IPS-15b (cell line): ENCODE data around the gene LRRFIP1.

Source experiments
- H3K27me3 ChIP-seq: one replicate; pipeline ENCODE4 v1.6.1; 2013; ENCODE audit warnings: low read length; ENCODE audit not compliant: control insufficient read depth, insufficient read depth
- H3K36me3 ChIP-seq: one replicate; pipeline ENCODE4 v1.6.1; 2013; ENCODE audit warnings: low read length; ENCODE audit not compliant: control insufficient read depth, insufficient read depth
- H3K4me1 ChIP-seq: one replicate; pipeline ENCODE4 v1.6.1; 2013; ENCODE audit warnings: mild to moderate bottlenecking, low read length; ENCODE audit not compliant: control insufficient read depth, insufficient read depth
- H3K4me3 ChIP-seq: one replicate; pipeline ENCODE4 v1.5.1; 2013; ENCODE audit warnings: low read depth, low read length
- H3K9ac ChIP-seq: one replicate; pipeline ENCODE4 v1.6.1; 2013; ENCODE audit warnings: low read depth, mild to moderate bottlenecking, low read length
- H3K9me3 ChIP-seq: one replicate; pipeline ENCODE4 v1.6.1; 2013; ENCODE audit warnings: mild to moderate bottlenecking, low read length; ENCODE audit not compliant: control insufficient read depth, insufficient read depth

The LRRFIP1 gene

DNA sequence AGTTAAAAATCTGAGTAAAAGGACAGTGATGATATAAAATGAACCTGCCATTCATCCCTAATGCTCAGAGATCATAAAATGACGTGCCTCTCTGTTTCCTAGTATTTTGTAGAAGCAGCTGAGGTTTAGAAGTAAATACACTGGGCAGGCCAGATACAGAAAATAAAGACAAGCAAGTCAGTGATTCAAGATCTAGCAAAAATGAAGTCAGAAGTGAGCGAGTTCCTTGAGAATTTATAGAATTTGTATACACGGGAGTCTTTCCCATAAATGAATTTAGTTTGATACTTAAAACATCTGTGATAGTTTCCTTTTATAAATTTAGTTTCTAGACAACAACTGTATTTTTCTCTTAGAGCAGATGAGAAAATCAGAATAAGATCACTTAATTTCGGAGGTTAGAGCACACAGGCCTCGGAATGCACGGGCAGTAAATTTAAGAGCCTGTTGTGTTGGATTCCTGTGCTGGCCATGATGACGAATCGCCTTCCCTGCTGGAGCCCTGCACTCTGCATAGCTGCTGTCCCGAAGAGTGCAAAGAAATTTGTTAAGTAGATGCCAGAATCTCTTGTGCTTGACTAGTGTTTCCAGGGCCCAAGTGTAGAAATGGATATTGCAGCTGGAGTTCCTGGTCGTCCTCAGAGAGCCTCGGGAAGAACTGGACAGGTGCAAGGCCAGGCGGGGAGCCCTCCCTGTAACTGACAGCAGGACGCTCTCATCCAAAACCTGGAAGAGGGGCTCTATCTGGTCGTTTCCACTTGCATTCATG, 87.5 kb downstream of the LRRFIP1 start:
- H3K36me3 ChIP-seq: no peaks in the 10 kb centered on the region
- H3K9ac ChIP-seq: no peak overlapping the region
- H3K4me3 ChIP-seq: no peak overlapping the region
- no peaks in the 10 kb centered on the region for H3K27me3 ChIP-seq
- peaks cover 12% of the 10 kb centered on the region for H3K4me1 ChIP-seq
- H3K9me3 ChIP-seq: no peaks in the 10 kb centered on the region

DNA sequence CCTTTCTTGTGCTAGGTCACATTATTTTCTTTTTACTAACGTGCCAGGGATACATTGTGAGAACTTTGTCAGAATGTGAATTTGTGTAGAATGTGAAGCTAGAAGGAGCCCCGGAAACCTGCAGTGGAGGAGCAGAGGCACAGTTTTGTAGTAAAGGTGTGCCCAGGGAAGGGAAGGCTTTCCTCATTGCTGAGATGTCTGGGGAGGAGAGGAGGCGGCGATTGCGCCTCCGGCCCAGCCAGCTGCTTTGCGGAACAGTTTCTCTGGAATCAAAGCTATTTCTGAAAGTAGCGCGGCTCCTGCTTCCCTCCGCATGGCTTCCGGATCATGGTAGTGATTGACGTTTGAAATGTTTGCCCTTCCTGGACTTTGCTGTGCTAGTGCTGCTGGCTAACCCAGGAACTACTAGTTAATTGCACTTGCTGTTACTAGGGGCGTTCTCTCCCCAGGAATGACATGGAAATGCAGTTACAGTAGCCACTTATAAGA, 88.1 kb downstream of the LRRFIP1 start:
- Histone ChIP-seq H3K9ac (no peak overlapping the region), H3K9me3 (no peaks in the 10 kb centered on the region), H3K4me3 (no peak overlapping the region), H3K36me3 (no peaks in the 10 kb centered on the region), H3K4me1 (peaks cover 12% of the 10 kb centered on the region), H3K27me3 (no peaks in the 10 kb centered on the region)

DNA sequence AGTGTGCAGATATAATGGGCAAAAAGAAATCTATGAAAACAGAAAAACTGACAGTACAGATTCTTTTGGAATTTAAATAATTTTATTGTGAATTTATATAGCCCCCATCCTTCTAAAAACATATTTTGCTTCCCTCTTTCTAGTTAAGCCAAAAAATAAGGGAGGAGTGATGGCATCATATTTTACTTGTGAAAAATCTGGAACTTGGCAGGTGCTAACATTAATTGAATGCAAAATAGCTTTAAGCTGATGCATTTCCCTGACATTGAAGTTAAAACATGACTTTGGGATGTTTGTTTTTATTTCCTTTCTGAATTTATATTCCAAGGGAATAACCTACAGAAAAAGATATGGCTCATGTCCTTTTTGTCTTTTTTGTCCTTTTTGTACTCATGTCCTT, 88.6 kb downstream of the LRRFIP1 start:
- Histone ChIP-seq H3K4me3 (no peak overlapping the region), H3K27me3 (no peaks in the 10 kb centered on the region), H3K9ac (no peak overlapping the region), H3K9me3 (no peaks in the 10 kb centered on the region), H3K36me3 (no peaks in the 10 kb centered on the region), H3K4me1 (peaks cover 12% of the 10 kb centered on the region)

DNA sequence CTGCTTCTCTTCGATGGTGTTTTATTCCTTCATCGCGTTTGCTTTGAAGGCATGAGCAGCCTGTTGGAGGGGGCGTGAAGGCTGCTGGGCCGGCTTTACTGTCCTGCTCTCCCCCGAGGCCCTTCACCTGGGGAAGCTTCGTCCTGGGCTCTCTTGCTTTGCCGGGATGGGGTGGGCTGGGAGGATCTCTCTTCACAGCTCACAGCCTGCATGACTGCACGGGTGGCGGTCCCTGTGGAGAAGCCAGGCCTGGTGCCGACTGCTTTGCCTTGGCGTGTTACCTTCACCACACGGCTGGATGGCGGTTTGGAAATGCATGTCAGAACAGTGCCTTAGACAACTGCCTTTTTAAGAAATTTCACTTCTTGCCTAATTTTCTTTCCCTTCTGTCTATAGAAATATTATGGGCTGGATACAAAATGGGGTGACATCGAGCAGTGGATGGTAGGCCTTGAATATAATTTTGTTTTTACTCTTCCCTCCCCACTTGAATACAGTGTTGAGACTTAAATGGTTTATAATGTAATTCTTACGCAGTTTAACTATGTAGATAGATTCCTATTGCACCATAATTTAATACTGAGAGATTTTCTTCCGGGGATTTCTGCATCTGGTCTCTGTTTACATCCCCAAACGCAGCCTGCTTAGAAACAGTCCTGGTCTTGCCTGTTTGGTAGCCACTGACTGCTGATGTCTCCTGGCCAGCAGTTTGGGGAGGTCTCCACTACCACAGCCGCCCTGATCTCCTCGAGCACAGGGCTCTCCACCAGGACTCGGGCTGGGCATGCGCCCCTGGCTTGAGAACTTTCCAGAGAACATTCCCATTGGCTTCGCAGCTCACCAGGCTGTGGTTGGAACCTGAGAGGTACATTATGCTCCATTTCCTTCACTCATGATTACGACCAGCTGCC, 90.2 kb downstream of the LRRFIP1 start:
- Histone ChIP-seq H3K9me3 (no peaks in the 10 kb centered on the region), H3K27me3 (no peaks in the 10 kb centered on the region), H3K4me3 (no peak overlapping the region), H3K9ac (no peak overlapping the region), H3K4me1 (peaks cover 10% of the 10 kb centered on the region), H3K36me3 (no peaks in the 10 kb centered on the region)

DNA sequence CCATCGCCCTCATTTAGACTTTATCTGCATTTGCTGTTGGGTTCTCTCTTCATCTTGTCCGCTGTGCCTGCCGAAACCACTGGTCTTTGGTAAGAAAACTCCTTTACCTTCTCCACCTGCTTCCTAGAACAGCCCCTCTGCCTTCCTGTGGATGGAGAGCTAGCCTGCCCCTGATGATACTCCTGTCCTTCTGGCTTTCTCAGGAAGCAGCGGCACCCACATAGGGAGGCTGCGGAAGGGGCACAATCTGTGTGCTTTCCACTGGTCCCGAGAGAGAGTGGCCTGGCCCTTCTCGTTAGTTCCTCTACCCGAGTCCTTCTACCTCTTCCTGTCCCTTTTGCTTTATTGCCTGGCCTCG, 90.9 kb downstream of the LRRFIP1 start:
- Histone ChIP-seq H3K4me3 (no peak overlapping the region), H3K9ac (no peak overlapping the region), H3K36me3 (no peaks in the 10 kb centered on the region)

DNA sequence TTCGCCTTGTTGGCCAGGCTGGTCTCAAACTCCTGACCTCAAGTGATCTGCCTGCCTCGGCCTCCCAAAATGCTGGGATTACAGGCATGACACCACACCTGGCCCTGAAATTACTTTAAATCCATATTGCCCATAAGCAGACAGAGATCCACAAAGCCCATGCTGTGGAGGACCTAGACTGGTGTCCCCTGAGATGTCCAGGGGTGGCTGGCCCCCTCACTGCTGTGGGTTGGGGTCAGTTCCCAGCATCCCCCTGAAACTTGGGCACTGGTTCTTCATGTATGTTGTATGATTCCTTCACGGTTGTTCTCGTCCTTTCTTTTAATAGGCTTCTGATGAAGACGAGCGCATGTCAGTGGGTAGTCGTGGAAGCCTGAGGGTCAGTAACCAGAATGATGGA, 93.1 kb downstream of the LRRFIP1 start:
- Histone ChIP-seq H3K9me3 (no peaks in the 10 kb centered on the region), H3K4me3 (no peak overlapping the region), H3K9ac (no peak overlapping the region), H3K27me3 (no peaks in the 10 kb centered on the region), H3K4me1 (peaks cover 8% of the 10 kb centered on the region), H3K36me3 (no peaks in the 10 kb centered on the region)

More for the DNA sequence above, 90.9 kb downstream of the LRRFIP1 start:
- H3K9me3 ChIP-seq: no peaks in the 10 kb centered on the region
- no peaks in the 10 kb centered on the region for H3K27me3 ChIP-seq
- peaks cover 10% of the 10 kb centered on the region for H3K4me1 ChIP-seq

DNA sequence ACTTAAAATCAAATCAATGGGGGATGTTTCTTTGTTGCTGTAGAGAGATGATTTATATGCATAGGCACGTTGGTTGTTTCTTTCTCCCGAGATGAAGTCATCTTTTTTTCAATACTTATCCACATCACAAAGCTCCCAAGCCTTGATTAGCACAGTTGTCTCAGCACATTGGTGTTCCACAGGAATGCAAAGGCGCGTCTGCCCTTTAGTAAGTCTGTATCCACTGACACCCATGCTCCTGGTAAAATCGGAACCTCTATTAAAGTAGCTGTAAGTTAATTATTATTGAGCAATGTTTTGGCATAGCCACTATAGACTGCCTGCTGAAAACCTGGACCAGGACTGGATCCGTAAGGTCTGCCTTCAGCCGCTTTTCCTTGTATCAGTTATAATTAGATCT, 93.6 kb downstream of the LRRFIP1 start:
- no peaks in the 10 kb centered on the region for H3K36me3 ChIP-seq
- H3K4me1 ChIP-seq: peaks cover 4% of the 10 kb centered on the region
- H3K9me3 ChIP-seq: no peaks in the 10 kb centered on the region
- H3K4me3 ChIP-seq: no peak overlapping the region
- no peak overlapping the region for H3K9ac ChIP-seq
- no peaks in the 10 kb centered on the region for H3K27me3 ChIP-seq

DNA sequence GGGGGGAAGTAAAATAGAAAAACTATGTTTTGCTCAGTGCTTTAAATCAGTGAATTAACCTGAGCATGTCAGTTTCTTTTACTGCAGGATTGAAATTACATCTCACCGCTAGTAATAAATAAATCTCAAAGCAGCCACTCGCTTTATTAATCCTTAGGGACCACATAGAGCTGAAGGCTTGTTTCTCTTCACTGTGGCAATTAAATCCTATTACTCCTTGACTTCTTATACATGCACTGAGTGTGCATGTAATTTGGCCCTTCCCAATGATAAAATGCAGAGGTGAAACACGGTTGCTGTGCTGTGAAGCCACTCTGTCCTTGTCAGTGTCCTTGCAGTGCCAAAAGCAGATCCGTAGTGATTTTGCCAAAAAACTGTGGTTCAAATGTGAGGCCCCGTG, 94.1 kb downstream of the LRRFIP1 start:
- no peaks in the 10 kb centered on the region for H3K9me3 ChIP-seq
- H3K36me3 ChIP-seq: no peaks in the 10 kb centered on the region
- H3K27me3 ChIP-seq: no peaks in the 10 kb centered on the region
- no peak overlapping the region for H3K4me3 ChIP-seq
- no peak overlapping the region for H3K9ac ChIP-seq
- peaks cover 4% of the 10 kb centered on the region for H3K4me1 ChIP-seq

DNA sequence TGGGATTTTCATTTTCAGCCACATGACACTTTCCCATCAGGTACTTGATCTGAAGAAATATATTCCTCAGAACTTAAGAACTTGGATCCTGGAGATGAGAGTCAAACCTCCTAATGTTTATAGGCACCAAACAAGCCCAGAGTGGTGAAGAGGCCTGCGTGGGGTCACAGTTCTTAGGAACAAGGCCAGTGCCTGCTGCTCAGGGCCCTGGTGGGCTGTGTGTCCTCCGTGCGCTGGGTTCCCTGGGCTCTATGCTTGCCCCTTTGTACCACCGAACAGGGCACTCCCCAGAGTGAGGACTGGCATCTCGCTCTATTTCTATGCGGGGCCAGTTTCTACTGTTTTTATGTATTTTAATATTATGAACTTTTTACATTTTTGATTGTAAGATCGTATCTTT, 95.2 kb downstream of the LRRFIP1 start:
- H3K4me1 ChIP-seq: peaks cover 4% of the 10 kb centered on the region
- no peaks in the 10 kb centered on the region for H3K9me3 ChIP-seq
- H3K36me3 ChIP-seq: no peaks in the 10 kb centered on the region
- H3K9ac ChIP-seq: no peak overlapping the region
- no peak overlapping the region for H3K4me3 ChIP-seq
- no peaks in the 10 kb centered on the region for H3K27me3 ChIP-seq

DNA sequence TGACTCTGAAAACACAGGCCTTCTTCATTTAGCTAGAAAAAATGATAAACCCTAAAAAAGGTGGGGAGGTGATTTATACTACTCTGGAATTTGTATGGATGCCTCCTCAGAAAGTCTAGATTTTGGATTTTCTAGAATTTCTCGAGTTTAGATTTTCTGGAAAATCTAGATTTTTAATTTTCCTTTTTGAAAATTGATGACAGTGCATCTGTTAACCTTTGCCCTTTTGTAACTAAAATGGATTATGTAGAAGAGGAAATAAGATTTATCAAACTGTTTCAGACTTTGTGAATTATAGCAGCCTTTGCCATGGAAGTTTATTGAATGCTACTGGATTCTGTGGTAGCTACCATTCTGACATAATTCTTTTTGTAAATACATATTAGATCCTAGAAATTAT, 95.6 kb downstream of the LRRFIP1 start:
- H3K4me1 ChIP-seq: peaks cover 4% of the 10 kb centered on the region
- H3K9me3 ChIP-seq: no peaks in the 10 kb centered on the region
- no peaks in the 10 kb centered on the region for H3K36me3 ChIP-seq
- no peaks in the 10 kb centered on the region for H3K27me3 ChIP-seq
- no peak overlapping the region for H3K4me3 ChIP-seq
- H3K9ac ChIP-seq: no peak overlapping the region

DNA sequence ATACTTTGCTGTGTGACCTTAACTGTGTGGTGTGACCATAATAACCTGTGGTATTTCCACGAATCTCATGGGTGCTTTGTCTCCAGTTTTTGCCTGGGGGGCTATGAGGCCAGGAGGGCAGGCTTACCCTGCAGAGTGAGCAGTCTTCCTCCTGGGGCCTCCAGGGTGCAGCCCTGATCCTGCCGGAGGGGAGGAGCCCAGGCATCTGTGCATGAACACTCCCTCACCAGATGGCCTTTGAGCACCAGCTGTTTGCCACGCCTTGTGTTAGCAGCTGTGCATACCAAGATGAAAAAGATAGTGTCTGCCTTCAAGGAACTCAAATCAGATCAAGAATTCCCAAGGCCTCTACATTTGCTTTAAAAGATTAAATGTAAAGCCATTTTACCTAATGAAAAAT, 96.2 kb downstream of the LRRFIP1 start:
- Histone ChIP-seq H3K36me3 (no peaks in the 10 kb centered on the region), H3K9me3 (no peaks in the 10 kb centered on the region), H3K4me3 (no peak overlapping the region), H3K4me1 (peaks cover 4% of the 10 kb centered on the region), H3K27me3 (no peaks in the 10 kb centered on the region), H3K9ac (no peak overlapping the region)
